CD8-positive, alpha-beta memory T cell (primary cell): ENCODE data around the gene PLA2G4F. TPM values are rescaled to one million over a fixed set of nuclear protein-coding genes. Genes with fewer than 3 reads are reported as not detected.

Experiments used
- CTCF ChIA-PET: fragments of 350-600 bp; sonication (Branson Sonifier 250); formaldehyde crosslinking; loops from one replicate; lab custom pipeline; 2021; ENCODE audit warnings: antibody characterized with exemption; lab: Charles Lee
- POLR2A ChIA-PET: fragments of 350-600 bp; sonication (Branson Sonifier 250); formaldehyde crosslinking; loops from one replicate; lab custom pipeline; 2021; ENCODE audit warnings: antibody characterized with exemption; lab: Charles Lee
- DNase-seq, 5 donors: peaks; one replicate each; pipeline versions ENCODE4 v3.0.0 to v3.0.0-alpha.2; 2020 to 2022; ENCODE audit warnings: mixed read lengths in 1 of 5
- H3K27ac ChIP-seq: one replicate; pipeline ENCODE4 v1.7.0; 2013; ENCODE audit warnings: low read depth, mild to moderate bottlenecking, low read length, moderate library complexity
- H3K27me3 ChIP-seq: 2 replicates; pipeline ENCODE4 v1.7.0; 2013; ENCODE audit warnings: low read length, mild to moderate bottlenecking; ENCODE audit not compliant: insufficient read depth, poor library complexity, severe bottlenecking
- H3K36me3 ChIP-seq: 2 replicates; pipeline ENCODE4 v1.7.0; 2013; ENCODE audit warnings: mild to moderate bottlenecking, low read length, moderate library complexity; ENCODE audit not compliant: insufficient read depth
- H3K4me1 ChIP-seq: 2 replicates; pipeline ENCODE4 v1.7.0; 2013; ENCODE audit warnings: mild to moderate bottlenecking, low read length, moderate library complexity; ENCODE audit not compliant: insufficient read depth
- H3K4me3 ChIP-seq: 2 replicates; pipeline ENCODE4 v1.7.0; 2013; ENCODE audit warnings: mild to moderate bottlenecking, low read length
- H3K9me3 ChIP-seq: 2 replicates; pipeline ENCODE4 v1.7.0; 2013; ENCODE audit warnings: mild to moderate bottlenecking, low read length
- H3K27ac Mint-ChIP-seq, 8 donors: one replicate each; pipeline ENCODE4 v1.8.0; 2020 to 2021; ENCODE audit warnings: mixed read lengths in 8 of 8, mild to moderate bottlenecking in 6 of 8, inconsistent platforms in 3 of 8, moderate library complexity in 3 of 8
- H3K27me3 Mint-ChIP-seq, 2 donors: one replicate each; pipeline ENCODE4 v1.8.0; 2020 to 2021; ENCODE audit warnings: mixed read lengths in 2 of 2, mild to moderate bottlenecking in 1 of 2, moderate library complexity in 1 of 2
- H3K36me3 Mint-ChIP-seq, 3 donors: one replicate each; pipeline ENCODE4 v1.8.0; 2020 to 2021; ENCODE audit warnings: mixed read lengths in 3 of 3, inconsistent platforms in 1 of 3, mild to moderate bottlenecking in 1 of 3
- H3K4me1 Mint-ChIP-seq, 3 donors: one replicate each; pipeline ENCODE4 v1.8.0; 2020 to 2021; ENCODE audit warnings: mixed read lengths in 3 of 3, inconsistent platforms in 1 of 3, mild to moderate bottlenecking in 1 of 3
- H3K4me3 Mint-ChIP-seq, 7 donors: one replicate each; pipeline ENCODE4 v1.8.0; 2020 to 2021; ENCODE audit warnings: mixed read lengths in 7 of 7, mild to moderate bottlenecking in 6 of 7, moderate library complexity in 4 of 7, inconsistent platforms in 2 of 7
- H3K9me3 Mint-ChIP-seq, 5 donors: one replicate each; pipeline ENCODE4 v1.8.0; 2020 to 2022; ENCODE audit warnings: mixed read lengths in 5 of 5, mild to moderate bottlenecking in 3 of 5, moderate library complexity in 2 of 5, inconsistent platforms in 1 of 5
- polyA plus RNA-seq: library from polyadenylated mRNA; unstranded; fragments of 300-500 nt; fragmentation: Illumina TruSeq; gene quantifications from one replicate; pipeline ENCODE4 v1.2.3, GENCODE V29; 2021
- total RNA-seq, 2 experiments: library from RNA; stranded (reverse); gene quantifications; one replicate each; pipeline ENCODE4 v1.2.3, GENCODE V29; 2021

The PLA2G4F gene
- total and polyA plus RNA-seq, 3 experiments from 2014 or later = not detected

DNA sequence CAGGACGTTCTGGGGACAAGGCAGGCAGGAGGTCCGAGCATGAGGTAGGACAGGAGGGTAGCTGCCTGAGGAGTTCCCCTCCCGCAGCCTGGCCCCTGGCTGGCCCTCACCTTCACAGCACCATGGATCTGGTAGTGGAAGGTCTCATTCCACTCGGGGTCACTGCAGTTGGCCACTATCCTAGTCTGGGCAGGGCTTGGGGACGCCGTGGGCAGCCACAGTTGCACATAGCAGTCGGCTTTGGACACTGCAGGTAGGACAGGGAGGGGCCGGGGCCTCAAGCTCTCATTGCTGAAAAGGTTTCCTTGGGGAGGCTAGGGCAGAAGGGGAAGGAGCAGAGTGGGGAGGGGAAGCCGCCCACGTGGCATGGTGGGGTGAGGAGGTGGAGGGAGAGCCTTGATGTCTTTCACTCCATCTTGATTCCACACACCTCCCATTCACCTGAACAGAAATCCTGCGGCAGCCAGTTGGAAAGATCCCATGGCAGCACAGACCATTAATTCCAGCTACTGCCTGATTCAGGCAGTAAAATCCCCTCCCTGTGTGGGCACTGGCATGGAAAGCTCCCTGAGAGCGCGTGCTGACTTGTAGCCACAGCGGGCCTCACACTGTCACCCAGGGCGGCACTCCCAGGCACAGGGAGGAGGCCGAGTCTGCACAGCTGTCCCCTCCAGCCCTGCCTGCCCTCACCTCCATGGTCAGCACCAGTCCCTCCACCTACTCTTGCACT lies 2.1 kb downstream of the PLA2G4F start:
- Histone ChIP-seq H3K4me1 (no peaks in the 10 kb centered on the region), H3K9me3 (no peaks in the 10 kb centered on the region), H3K27me3 (no peaks in the 10 kb centered on the region), H3K27ac (no peak overlapping the region), H3K36me3 (no peaks in the 10 kb centered on the region), H3K4me3 (no peak overlapping the region)
- DNase-seq = no peak
- H3K27ac Mint-ChIP-seq = no peak overlapping the region
- H3K4me1 Mint-ChIP-seq = no peaks in the 10 kb centered on the region
- H3K4me3 Mint-ChIP-seq = no peak overlapping the region
- CTCF ChIA-PET = interaction anchor here (0.6 to 1.2 kb wide), 2 partner anchors 16 to 561 kb away, joined by 4 to 5 read pairs; no protein-coding TSS in a partner anchor
- H3K36me3 Mint-ChIP-seq = peaks cover 0 to 9% (median 4%) of the 10 kb centered on the region in 3 donors
- H3K27me3 Mint-ChIP-seq = peaks cover 0 to 4% of the 10 kb centered on the region in 2 donors
- no peaks in the 10 kb centered on the region for H3K9me3 Mint-ChIP-seq
- POLR2A ChIA-PET = no interaction called here

DNA sequence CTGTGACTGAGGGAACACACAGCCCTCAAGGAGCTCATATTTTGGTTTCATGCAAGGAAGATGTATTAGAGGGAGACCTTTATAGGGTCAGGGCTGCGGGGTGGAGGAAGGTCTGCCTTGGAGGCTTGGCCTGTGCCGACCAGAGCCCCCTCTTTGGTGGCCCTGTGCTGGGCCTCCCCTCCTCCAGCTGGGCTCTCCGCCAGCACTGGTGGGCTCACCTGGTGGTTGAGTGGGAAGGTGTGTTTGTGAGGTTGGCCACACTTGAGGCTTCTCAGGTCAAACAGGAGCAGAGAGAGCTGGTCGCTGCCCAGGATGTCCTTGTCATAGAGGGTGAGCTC lies 2.6 kb downstream of the PLA2G4F start:
- Histone ChIP-seq H3K36me3 (no peaks in the 10 kb centered on the region), H3K27ac (no peak overlapping the region), H3K4me1 (no peaks in the 10 kb centered on the region), H3K4me3 (no peak overlapping the region), H3K27me3 (no peaks in the 10 kb centered on the region), H3K9me3 (no peaks in the 10 kb centered on the region)
- Mint-ChIP-seq H3K4me3 (no peak overlapping the region), H3K4me1 (no peaks in the 10 kb centered on the region), H3K9me3 (no peaks in the 10 kb centered on the region), H3K27me3 (peaks cover 0 to 4% of the 10 kb centered on the region in 2 donors), H3K27ac (no peak overlapping the region), H3K36me3 (peaks cover 0 to 5% (median 4%) of the 10 kb centered on the region in 3 donors)
- ChIA-PET POLR2A (no interaction called here), CTCF (interaction anchor here (0.6 to 1.2 kb wide), 2 partner anchors 15 to 561 kb away, joined by 4 to 5 read pairs; no protein-coding TSS in a partner anchor)
- no peak for DNase-seq

DNA sequence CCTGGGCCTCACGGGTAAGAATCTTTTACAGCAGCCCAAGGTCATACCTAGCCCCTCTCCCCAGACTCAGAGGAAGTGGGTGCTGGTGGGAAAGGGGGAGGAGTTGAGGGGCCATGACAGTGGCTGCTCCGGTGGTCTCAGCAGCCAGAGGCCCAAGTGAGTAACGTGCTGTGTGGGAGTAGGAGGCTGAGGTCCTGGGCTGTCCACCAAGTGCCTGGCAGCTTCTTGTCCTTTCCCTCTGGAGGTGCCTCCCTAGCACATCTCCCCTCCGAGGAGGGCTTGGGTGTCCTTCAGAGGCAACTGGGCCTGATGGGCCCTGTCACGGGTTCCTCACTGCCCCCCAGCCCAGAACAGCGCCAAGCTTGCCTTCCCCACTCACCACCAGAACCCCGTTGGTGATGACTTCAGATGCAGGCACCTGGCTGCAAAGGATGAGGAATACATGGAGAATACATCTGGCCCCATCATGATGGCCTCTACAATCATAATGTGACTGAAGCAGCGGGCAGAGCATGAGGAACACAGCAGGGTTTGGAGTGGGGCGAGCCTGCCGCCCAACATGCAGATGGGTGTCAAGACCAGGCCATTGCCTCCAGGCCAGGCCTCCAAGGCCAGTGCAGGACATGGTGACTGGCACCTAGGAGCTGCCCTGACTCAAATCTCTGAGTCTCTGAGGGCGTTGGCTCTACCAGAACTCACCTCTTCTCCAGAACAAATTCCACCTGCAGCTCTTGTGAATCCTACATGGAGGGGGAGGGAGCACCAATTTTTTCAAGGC lies 3.3 kb downstream of the PLA2G4F start:
- H3K4me3 Mint-ChIP-seq = no peak overlapping the region
- no peaks in the 10 kb centered on the region for H3K36me3 Mint-ChIP-seq
- DNase-seq = no peak
- no peaks in the 10 kb centered on the region for H3K36me3 ChIP-seq
- H3K27ac ChIP-seq = no peak overlapping the region
- H3K9me3 Mint-ChIP-seq = no peaks in the 10 kb centered on the region
- no peaks in the 10 kb centered on the region for H3K9me3 ChIP-seq
- H3K27me3 ChIP-seq = no peaks in the 10 kb centered on the region
- no peaks in the 10 kb centered on the region for H3K4me1 Mint-ChIP-seq
- no peaks in the 10 kb centered on the region for H3K4me1 ChIP-seq
- no peak overlapping the region for H3K4me3 ChIP-seq
- H3K27ac Mint-ChIP-seq = no peak overlapping the region
- POLR2A ChIA-PET = no interaction called here
- CTCF ChIA-PET = interaction anchor here (1.2 kb wide), 1 partner anchor 15 kb away, joined by 5 read pairs; no protein-coding TSS in a partner anchor
- peaks cover 0 to 4% of the 10 kb centered on the region in 2 donors for H3K27me3 Mint-ChIP-seq

DNA sequence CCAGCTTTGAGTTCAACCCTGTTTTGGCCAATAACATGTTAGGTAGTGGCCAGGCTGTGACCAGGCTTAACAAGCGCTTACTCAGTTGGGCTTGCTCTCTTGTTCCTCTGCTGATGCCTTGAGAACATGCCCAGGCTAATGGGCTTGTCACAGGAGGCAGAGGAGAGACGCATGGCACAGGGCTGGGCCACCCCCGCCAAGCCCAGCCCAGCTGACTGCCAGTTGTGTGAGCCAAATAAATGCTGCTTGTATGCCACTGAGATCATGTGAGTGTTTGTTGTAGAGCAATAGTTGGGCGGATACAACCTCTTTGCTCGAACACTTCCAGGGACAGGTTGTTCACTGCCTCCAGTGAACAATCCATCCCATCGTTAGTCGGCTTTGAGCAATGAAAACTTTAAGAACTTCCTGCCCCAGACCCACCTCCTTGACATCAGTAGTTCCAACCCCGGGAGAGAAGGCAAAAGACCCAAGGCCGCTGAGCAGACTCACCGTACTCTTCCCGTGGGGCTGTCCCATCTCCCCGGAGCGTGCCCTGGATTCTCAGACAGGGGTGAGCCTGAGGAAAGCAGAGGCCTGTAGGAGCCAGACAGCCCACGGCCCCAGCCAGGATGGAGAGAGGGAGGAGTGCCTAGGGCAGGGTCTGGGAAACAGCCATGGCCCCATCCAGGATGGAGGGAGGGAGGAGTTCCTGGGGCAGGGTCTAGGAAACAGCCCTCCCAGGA lies 4.1 kb downstream of the PLA2G4F start:
- no peaks in the 10 kb centered on the region for H3K36me3 Mint-ChIP-seq
- no peak overlapping the region for H3K4me3 ChIP-seq
- H3K4me1 Mint-ChIP-seq = no peaks in the 10 kb centered on the region
- no peaks in the 10 kb centered on the region for H3K36me3 ChIP-seq
- no peak overlapping the region for H3K27ac Mint-ChIP-seq
- no peak for DNase-seq
- H3K9me3 ChIP-seq = no peaks in the 10 kb centered on the region
- CTCF ChIA-PET = no interaction called here
- H3K9me3 Mint-ChIP-seq = no peaks in the 10 kb centered on the region
- H3K27me3 ChIP-seq = no peaks in the 10 kb centered on the region
- H3K4me3 Mint-ChIP-seq = no peak overlapping the region
- no peak overlapping the region for H3K27ac ChIP-seq
- peaks cover 1 to 4% of the 10 kb centered on the region in 2 donors for H3K27me3 Mint-ChIP-seq
- POLR2A ChIA-PET = no interaction called here
- no peaks in the 10 kb centered on the region for H3K4me1 ChIP-seq

DNA sequence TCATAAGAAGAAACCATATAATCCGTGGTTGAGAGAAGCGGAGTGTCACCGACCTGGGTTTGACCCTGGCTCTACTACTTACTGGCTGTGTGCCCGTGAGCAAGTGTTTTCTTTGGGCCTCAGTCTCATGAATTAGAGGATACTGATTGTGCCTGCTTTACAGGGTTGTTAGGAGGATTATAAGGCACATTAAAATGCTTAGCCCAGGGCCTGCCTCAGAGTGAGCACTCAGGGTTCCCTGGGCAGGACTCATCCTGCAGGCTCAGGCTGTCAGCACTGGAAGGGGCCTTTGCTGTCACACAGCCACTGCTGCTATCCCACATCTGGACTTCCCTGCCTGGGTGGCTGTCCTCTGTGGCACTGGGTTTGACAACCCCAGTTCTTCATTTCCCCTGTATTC lies 4.7 kb downstream of the PLA2G4F start:
- no peak overlapping the region for H3K4me3 Mint-ChIP-seq
- H3K4me3 ChIP-seq = no peak overlapping the region
- no peak overlapping the region for H3K27ac Mint-ChIP-seq
- ChIA-PET POLR2A (no interaction called here), CTCF (no interaction called here)
- no peaks in the 10 kb centered on the region for H3K9me3 ChIP-seq
- no peaks in the 10 kb centered on the region for H3K4me1 ChIP-seq
- H3K27ac ChIP-seq = no peak overlapping the region
- peaks cover 2 to 4% of the 10 kb centered on the region in 2 donors for H3K27me3 Mint-ChIP-seq
- H3K36me3 Mint-ChIP-seq = no peaks in the 10 kb centered on the region
- no peak for DNase-seq
- no peaks in the 10 kb centered on the region for H3K27me3 ChIP-seq
- no peaks in the 10 kb centered on the region for H3K9me3 Mint-ChIP-seq
- H3K4me1 Mint-ChIP-seq = no peaks in the 10 kb centered on the region
- H3K36me3 ChIP-seq = no peaks in the 10 kb centered on the region

DNA sequence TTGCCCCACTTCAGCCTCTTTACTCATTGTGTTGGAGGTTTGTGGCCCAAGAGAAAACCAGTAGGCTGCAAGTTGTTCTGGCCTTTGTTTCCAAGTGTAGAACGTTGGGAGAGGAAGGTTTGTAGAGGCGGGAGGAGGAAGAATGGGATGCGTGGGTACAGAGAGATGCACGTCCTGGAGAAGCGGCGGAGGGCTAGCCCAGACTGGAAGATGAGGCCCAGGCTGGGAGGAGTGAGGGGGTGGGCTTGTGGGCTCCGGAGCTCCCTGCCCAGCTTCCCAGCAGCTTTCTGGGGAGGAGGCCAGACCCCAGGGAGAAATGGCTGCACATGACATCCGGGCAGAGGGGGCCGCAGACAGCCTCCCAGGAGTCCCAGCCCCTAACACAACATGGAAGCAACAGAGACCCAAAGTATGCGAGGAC lies 5.3 kb downstream of the PLA2G4F start:
- DNase-seq = no peak

DNA sequence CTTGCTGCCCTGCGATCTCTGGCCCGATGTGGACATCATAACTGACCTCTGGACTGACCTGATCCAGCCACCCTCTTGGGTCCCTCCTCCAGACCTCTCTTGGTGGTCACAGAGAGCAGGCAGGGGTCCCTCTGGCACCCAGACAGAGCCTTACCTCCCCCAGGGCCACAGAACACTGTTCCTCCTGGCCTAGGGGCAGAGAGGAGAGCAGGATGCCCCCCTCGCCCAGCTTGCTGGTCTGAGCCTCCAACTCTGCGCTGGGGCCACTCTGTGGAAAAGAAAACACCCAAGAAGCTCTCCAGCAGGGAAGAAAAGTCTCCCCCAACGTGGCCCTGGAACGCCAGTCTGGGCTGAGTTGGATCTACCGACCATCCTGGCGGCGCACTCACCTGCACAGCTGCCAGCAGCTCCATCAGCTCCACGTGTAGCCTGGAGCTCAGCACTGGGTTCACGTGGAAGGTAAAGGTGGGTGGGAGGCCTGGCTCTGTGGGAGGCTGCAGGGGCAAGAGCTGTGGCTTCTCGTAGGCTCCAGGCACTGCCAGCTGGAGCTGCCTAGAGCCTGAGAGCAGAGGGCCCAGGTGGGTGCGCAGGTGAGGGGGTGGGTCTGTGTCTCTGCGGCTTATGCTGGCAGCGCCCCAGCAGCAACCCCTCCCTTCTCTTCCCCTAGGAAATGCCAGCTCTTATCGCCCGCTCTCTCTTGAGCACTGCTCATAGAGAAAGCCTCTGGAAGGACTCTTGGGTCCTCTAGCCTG lies 6.0 kb downstream of the PLA2G4F start:
- CTCF ChIA-PET = no interaction called here

More for the DNA sequence above, 5.3 kb downstream of the PLA2G4F start:
- no peak overlapping the region for H3K4me3 Mint-ChIP-seq
- H3K27me3 ChIP-seq = no peaks in the 10 kb centered on the region
- H3K9me3 ChIP-seq = no peaks in the 10 kb centered on the region
- H3K4me1 ChIP-seq = no peaks in the 10 kb centered on the region
- peaks cover 2 to 4% of the 10 kb centered on the region in 2 donors for H3K27me3 Mint-ChIP-seq
- no peak overlapping the region for H3K4me3 ChIP-seq
- no peaks in the 10 kb centered on the region for H3K36me3 ChIP-seq
- ChIA-PET CTCF (no interaction called here), POLR2A (no interaction called here)
- no peak overlapping the region for H3K27ac Mint-ChIP-seq
- no peak overlapping the region for H3K27ac ChIP-seq
- H3K9me3 Mint-ChIP-seq = no peaks in the 10 kb centered on the region
- no peaks in the 10 kb centered on the region for H3K4me1 Mint-ChIP-seq
- H3K36me3 Mint-ChIP-seq = no peaks in the 10 kb centered on the region

More for the DNA sequence above, 6.0 kb downstream of the PLA2G4F start:
- Mint-ChIP-seq H3K27ac (no peak overlapping the region), H3K4me1 (no peaks in the 10 kb centered on the region), H3K4me3 (no peak overlapping the region), H3K9me3 (no peaks in the 10 kb centered on the region), H3K27me3 (peaks cover 2 to 4% of the 10 kb centered on the region in 2 donors), H3K36me3 (no peaks in the 10 kb centered on the region)
- no peak for DNase-seq
- Histone ChIP-seq H3K27me3 (no peaks in the 10 kb centered on the region), H3K4me1 (no peaks in the 10 kb centered on the region), H3K27ac (no peak overlapping the region), H3K36me3 (no peaks in the 10 kb centered on the region), H3K4me3 (no peak overlapping the region), H3K9me3 (no peaks in the 10 kb centered on the region)
- POLR2A ChIA-PET = no interaction called here
